Stimulated activated CD8-positive, alpha-beta memory T cell treated with anti-CD3 and anti-CD28 coated beads, Interleukin-4, amount 100 ng/mL, for 4 hours (primary cell): ENCODE results near the gene KRT37.
"Not testable (repeated sequence)": the region's sequence is repeated elsewhere in the genome, so short reads cannot be mapped to it uniquely, and the experiment has no call there.

ENCODE experiments used
- DNase-seq, 2 donors: peaks; one replicate each; pipeline ENCODE4 v3.0.0-alpha.2; 2020; ENCODE audit warnings: low read depth in 2 of 2, low spot score in 1 of 2

The KRT37 gene

DNA sequence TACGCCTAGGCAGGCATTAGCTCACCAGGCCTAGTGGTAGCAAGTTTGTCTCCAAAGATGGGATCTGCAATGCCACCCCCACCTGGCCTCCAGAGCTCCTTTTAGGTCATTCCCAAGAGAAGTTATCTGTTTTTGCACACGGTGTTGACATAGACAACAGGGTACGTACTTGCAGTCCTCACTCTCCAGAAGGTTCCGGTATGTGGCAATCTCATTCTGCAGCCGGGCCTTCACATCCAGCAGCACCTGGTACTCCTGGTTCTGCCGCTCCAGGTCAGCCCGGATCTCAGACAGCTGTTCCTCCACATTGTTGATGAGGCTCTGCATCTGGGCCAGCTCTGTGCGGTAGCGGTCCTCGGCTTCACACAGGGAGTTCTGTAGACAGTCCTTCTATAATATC is 17.2 kb downstream of the KRT37 start:
- no peak for DNase-seq

DNA sequence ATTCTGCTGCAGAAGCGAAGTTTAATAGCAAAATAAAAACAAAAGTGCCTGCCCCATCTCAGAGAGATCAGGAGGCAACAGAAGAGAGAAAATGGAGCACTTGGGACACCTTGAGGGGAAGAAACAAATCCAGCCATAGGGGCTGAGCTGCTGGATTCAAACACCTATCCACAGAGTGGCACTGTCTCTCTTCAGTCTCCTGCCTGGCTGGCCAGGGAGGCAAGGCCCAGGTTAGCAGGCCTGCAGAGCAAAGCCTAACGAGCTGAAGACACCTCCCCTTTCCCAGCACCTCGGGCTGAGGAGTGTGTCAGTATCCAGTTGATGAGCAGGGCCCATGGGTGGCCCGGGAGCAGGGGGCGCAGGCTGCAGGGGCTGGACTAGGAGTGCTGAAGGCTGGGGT is 18.2 kb downstream of the KRT37 start:
- DNase-seq = no peak

DNA sequence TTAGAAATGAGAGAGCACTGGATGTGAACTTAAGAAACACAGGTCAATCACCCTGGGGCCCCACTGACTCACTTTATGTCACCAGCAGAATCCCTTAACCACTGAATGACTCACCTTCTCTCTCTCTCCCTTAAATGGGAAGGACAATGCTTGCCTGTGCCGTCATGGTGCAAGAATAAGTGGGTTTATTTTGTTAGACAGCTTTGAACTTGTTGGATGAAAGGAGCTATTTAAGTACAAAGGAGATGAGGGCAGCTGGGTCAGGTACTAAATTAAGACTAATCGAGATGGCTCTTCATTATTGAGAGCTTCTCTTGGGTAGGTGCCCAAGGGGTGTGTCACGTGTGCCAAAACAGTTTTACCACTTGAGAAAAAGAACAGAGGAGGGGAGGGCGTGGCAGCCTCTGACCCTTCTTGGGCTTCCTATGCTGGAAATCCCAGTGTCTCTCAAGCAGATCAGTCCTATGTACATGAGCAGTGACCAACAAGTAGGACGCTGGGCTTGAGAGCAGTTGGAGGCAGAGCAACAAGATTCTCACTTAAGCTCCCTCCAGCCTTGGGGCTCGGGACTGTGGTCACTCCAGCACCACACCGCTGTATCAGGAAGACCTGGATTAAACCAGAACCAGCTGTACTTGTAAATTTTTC is 20.2 kb downstream of the KRT37 start:
- peak; percentile 2 for DNase-seq

DNA sequence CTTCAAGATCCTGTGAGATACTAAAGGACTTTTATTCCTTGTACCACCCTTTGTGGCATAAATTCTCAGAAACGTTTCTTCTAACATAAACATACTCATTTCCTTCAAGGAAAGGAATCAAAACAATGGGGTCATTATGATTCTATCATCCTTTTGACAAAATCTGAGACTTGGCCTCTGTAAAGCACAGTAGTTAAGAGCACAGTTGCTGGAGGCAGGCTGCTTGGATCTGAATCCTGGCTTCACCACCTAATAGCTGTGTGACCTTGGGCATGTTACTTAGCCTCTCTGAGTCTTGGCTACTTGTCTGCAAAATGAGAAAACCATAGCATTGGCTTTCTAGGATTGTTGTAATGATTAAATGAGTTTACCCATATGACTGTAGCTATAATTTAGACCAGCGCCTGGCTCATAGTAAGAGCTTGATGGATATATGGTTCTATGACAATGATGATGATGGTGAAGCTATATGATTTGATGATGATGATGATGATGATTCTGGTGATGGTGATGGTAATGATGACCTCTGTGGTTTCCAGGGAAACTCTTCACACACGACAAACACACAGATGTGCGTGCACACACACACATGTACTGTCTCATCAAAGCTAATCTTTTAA is 20.9 kb downstream of the KRT37 start:
- no peak for DNase-seq

DNA sequence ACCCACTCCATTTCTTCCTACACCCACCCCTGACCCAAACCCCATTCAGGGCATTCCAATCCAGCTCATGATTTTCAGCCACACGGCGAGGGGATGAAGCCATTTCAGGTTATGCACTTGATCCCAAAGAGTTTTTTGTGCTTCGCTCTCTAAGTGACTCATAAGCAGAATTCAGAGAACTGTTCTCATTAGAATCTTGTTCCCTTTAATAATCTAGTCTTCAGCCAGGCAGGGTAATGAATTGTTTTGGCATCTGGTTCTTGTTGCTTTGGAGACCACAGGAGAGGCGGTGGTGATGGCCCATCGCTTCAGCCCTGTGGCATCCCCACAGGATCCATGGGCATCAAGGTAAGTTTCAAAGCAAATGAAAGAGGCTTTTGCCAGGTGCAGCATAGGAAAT is 22.2 kb downstream of the KRT37 start:
- no peak for DNase-seq

DNA sequence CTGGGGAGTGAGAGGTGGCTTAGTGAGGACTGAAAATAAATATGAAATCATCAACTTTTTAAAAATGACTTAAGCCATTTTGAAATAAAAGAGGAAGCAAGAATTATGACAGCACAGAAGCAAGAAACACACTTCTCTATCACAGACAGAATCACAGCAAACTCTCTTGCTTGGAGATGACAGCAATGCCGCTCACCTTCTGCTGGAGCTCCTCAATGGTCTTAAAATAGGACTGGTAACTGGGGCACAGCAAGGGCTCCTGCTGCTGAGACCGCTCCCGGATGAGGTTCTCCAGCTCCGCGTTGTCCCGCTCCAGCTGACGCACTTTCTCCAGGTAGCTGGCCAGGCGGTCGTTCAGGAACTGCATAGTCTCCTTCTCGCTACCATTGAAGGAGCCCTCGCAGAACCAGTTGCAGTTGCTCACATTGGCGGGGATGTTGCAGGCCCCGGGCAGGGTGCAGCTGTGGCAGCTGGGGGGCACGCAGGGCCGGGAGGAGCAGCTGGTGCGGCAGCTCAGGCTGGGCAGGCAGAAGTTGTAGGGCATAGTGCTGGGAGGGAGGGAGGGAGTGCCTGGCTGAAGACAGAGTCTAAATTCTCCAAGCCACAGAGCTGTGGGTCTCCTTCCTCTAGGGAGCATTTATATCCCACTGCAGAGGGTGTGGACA is 27.3 kb downstream of the KRT37 start, which contains the start of gene KRT31:
Gene KRT31 (minus strand): TSS at position 613 of the 665 bp plus-strand sequence. CDS start 69 bp downstream, at position 544.
- no peak for DNase-seq

DNA sequence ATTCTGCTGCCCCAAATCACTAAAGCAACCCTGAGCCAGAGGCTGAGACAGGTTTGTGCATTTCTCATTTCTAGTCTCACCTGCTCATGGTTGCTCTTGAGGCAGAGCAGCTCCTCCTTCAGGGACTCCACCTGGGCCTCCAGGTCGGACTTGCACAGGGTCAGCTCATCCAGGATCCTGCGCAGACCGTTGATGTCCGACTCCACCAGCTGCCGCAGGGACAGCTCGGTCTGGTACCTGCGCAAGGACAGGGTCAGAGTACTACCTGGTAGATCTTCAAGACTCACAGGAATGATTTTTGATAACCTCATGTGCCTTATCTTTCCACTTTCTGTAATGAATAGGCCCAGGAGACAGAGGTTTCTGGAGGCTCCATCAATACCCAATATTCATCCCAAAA is 28.0 kb downstream of the KRT37 start:
- DNase-seq = no peak

DNA sequence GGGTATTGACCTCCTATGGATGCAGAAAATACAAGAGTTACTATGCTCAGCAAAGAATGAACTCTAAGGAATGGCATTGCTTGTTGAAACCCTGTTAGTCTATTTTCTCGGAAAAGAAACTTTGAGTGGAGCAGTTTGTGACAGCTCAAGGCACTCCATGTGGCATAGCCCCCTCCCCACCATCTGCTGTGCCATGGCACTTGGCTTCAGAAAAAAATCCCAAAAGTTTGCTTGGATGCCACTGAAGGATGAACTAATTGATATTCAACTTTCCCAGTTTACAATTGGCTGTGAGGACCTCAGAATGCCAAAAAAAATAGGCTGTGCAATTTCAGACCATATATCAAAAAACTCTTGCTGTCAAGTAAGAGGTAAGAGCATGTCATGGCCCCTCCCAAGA is 28.8 kb downstream of the KRT37 start:
- no peak for DNase-seq

DNA sequence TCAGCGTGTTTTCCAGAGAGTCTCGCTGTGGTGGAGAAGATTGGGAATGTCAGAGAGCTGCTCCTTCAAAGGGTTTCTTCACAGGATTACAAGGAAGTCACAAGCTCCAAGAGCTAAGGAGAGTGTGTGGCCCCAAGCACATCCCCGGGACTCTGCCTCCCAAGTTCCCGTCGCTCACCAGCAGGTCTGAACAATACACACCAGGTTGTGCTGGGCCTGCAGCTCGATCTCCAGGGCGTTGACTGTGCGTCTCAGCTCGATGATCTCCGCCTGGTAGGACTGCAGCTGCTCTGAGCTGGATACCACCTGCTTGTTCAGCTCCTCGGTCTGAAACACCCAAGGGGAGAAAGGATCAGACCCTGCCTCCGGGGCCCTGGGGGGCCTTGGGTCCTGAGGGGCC is 29.3 kb downstream of the KRT37 start:
- not testable (repeated sequence) for DNase-seq

DNA sequence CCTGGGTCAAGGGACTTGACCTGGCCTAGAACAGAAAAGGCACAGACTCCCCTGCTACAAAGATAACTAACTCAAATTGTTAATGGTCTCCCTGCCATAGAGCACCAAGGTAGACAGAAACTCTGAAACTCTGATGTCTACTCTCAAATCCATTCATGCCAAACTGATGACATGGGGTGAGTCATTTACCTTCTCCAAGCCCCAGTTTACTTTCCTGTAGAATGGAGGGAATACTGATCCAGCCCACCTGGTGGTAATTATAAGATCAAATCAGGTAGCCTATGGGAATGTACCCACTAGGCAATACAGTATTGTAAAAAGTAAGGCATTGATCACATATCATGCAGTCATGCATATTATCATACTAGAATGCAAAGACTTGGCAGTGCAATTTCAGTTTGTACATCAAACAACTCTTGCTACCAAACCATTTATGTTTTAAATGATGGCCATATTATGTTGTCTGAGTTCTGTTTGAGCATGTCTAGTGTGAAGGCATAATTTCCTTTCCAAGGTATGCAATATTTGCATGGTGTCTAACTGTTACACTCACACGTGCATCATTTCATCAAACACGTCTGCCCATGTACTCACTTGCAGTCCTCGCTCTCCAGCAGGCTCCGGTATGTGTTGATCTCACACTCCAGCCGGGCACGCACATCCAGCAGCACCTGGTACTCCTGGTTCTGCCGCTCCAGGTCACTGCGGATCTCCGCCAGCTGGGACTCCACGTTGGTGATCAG is 30.0 kb downstream of the KRT37 start:
- DNase-seq = no peak

DNA sequence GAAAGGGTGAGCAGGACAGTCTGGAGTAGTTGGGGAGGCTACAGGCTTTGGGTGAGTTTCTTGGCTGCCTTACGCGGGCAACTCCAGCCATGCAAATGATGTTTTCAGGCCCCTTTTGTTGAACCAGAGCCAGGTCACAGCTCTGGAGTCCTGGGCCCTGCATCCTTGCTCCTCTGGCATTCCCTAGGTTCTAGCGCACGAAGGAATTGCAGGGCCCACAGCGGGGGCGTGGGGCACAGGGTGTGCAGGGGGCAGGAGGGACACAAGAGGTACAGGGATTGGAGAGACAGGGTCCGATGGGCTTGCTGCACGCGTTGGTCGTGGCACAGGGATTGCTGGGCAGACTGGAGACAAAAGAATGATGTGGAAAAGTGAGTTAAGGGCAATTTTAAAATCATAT is 30.6 kb downstream of the KRT37 start:
- DNase-seq = no peak

DNA sequence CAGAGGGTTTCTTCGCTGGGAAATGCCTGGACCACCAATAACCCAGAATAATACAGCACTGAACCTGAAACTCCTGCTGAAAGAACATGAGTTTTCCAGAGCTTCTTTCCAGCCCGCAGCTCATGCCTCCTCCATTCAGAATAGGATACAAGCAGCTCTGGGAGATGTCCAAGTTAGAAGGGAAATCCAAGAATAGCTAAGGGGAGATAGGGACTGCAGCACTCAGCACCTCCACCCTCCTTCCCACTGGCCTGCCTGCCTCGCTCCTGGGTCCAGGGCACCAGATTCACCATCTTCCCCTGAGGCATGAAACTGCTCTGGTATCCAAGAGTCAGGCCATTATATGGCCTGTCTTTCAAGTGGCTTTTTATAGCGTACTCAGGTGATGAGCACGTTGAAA is 31.1 kb downstream of the KRT37 start:
- DNase-seq = no peak

DNA sequence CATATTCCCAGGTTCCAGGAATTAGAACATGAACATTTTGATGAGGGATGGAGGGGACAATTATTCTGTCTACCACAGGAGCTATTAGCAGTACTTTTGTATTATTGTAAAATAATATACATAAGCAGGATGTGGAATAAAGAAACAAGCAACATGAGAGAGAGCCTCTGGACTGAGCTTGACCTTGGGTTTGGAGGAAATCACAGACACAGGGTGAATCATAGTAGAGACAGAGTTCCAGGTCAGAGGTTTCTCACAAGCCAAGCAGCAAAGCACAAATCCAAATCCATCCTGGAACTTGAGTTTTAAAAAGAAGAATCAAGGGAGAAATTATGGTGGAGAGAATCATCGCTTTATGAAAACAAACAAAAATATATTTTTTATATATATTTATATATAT is 32.1 kb downstream of the KRT37 start:
- DNase-seq = no peak

DNA sequence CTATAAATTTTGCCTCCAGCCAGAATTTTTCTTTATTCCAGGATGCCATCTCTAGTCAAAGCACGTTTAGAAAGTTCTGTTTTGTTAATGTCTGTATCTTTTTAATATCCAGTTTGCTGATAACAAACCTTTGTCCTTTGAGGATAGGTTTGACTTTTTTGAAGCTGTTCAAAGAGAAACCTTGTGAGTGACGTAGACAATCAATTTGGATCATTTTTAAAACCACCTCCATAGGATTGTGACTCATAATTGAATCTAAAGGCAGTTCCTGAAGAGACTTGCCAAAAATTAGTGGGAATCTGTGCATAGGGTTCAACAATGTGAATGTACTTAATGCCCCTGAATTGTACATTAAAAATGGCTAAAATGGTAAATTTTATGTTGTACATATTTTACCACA is 32.9 kb downstream of the KRT37 start:
- no peak for DNase-seq

DNA sequence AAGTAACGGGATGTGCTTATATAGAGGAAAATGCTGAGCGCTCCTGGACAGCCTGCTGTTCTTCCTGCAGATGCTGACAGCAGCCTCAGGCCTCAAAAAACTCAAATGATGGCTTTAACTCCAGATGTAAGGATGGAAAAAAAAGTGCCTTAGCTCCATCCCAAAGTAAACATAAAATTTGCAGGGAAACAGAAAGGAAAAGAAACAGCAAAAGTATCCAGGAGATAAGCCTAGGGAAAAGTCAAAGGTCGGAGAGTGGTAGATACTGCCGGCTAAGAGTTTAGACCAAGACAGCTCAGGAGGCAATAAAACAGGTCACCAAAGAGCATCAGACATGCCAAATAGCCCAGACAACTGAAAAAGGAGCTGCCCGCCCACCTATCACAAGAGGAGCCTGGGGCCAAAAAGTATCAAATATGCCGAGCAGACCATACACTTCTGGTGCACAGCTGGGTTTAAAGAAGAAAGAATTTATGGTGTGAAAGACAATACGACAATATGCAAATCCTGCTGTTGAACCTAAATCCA is 33.9 kb downstream of the KRT37 start:
- no peak for DNase-seq

DNA sequence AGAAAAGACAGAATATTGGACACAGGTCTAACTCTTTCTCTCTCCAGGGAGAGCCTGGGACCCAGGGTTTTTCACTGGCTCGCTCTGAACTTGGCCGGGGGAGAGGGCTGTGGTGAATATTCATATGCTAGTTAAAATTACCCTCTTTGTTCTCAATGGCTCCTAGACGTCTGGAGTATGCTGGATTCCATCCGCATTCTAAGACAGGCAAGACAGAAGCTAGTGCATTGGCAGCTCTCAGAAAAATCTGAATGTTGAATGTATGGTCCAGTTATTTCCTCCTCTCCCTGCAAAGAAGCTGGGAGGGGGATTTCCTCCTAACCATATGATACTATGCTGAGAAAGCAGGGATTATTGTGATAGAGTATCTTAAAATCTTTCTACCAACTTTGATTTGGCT is 36.7 kb downstream of the KRT37 start:
- DNase-seq = no peak

DNA sequence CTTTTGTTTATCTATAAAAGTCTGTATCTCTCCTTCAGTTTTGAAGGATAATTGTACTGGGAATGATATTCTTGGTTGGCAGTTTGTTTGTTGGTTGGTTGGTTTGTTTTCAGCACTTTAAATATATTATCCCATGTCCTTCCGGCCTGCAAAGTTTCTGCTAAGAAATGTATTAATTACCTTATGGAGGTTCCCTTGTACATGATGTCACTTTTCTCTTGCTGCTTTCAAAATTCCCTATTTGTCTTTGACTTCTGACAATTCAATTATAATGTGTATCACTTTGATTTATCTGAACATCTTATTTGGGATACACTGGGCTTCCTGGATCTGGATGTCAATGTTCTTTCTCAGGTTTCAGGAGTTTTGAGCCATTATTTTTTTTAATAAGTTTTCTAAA is 38.2 kb downstream of the KRT37 start:
- no peak for DNase-seq

DNA sequence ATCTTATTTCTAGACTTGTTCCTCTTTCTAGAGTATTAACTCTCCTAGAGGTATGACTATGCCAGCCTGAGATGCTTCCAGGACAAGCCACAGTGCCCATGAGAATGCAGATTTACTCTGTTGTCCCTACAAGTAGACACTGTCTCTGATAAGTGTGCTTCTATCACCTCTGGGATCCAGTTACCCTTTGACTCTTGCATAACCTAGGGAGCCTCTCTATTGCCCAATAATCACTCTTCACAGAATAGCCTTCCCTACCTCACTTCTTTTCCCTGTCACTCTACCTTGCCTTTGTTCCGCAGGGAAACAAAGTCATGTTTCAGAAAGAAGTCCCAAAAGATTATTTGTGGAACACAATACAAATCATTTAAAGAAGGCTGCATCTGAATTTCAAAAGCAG is 40.7 kb downstream of the KRT37 start:
- DNase-seq = no peak

DNA sequence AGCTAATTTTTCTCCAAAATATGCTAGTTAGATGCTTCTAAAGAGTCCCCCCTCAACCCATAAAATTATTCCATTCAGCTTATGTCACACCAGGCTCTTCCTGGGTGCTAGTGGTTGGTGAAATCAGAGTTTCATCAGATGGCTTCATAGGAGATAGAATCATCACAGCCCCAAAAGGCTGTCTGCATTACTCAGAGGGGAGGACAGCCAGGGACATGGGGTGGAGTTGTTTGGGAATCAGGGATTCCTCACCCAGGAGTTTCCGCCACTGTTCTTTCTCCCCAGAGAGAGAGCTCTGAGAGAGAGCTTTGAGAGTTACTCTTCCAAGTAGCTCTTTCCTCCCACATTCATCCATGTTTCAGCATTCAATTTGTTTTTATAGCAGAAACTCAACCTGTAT is 42.0 kb downstream of the KRT37 start:
- DNase-seq = no peak

DNA sequence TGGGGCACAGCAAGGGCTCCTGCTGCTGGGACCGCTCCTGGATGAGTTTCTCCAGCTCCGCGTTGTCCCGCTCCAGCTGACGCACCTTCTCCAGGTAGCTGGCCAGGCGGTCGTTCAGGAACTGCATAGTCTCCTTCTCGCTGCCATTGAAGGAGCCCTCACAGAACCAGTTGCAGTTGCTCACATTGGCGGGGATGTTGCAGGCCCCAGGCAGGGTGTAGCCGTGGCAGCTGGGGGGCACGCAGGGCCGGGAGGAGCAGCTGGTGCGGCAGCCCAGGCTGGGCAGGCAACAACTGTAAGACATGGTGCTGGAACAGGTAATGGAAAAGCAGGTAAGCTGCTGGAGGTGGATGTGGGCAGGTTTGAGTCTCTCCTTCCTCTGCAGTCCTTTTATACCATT is 42.4 kb downstream of the KRT37 start, which contains the start of gene KRT34:
Gene KRT34 (minus strand): TSS at position 364 of the 400 bp plus-strand sequence. CDS start 60 bp downstream, at position 304.
- not testable (repeated sequence) for DNase-seq

DNA sequence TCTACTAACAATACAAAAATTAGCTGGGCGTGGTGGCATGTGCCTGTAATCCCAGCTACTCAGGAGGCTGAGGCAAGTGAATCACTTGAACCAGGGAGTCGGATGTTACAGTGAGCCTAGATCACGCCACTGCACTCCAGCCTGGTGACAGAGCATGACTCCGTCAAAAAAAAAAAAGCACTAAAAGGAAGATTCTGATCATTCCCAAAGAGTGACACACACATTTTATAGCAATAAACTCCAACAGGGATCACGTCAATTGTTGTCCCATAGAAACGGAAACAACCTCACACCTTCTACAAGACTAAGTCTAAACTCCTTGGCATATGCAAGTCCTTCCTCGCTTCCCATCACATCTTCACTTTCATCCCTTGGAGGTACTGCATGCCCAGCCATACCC is 44.3 kb downstream of the KRT37 start:
- not testable (repeated sequence) for DNase-seq

DNA sequence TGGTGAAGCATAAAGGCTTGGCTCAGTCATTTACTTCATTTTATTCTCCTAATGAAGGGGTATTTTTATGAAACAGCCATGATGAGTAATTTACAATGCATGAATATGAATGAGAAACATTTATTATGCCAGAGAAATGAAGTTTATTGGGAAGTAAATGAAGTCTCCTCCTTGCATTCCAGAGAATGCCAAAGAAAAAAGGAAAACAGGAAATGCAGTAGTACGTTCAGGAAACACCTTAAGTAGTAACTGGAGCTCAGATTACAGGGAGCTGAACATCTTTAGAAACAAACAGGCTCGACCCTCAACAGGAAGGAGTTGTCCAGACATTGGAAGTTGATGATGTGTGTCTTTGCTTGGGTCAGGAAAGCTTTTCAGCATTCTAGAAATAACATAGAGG is 46.8 kb downstream of the KRT37 start:
- no peak for DNase-seq
